Thymus (tissue), 11 donors: ENCODE results near the gene TCF7L1. TPM values are rescaled to one million over a fixed set of nuclear protein-coding genes. Genes with fewer than 3 reads are reported as not detected.

ENCODE experiments used
- DNase-seq, 9 donors: peaks; one replicate each; pipeline ENCODE4 v3.0.0-alpha.2; 2013; ENCODE audit warnings: low spot score in 9 of 9, low read depth in 6 of 9, missing footprints in 1 of 9
- H3K27ac ChIP-seq, 2 donors: one replicate each; pipeline ENCODE4 v1.5.1; 2013; ENCODE audit warnings: control low read depth in 1 of 2, low read depth in 1 of 2, low read length in 1 of 2, mild to moderate bottlenecking in 1 of 2, moderate library complexity in 1 of 2
- H3K27me3 ChIP-seq, 2 donors: one replicate each; pipeline ENCODE4 v1.5.1; 2013; ENCODE audit warnings: low read length in 1 of 2; ENCODE audit not compliant: control insufficient read depth in 2 of 2, insufficient read depth in 1 of 2
- H3K36me3 ChIP-seq, 2 donors: one replicate each; pipeline ENCODE4 v1.5.1; 2013; ENCODE audit warnings: low read length in 1 of 2, mild to moderate bottlenecking in 1 of 2, moderate library complexity in 1 of 2; ENCODE audit not compliant: control insufficient read depth in 2 of 2, insufficient read depth in 2 of 2
- H3K4me1 ChIP-seq, 2 donors: one replicate each; pipeline ENCODE4 v1.5.1; 2013; ENCODE audit warnings: low read length in 2 of 2; ENCODE audit not compliant: control insufficient read depth in 2 of 2, insufficient read depth in 2 of 2
- H3K4me3 ChIP-seq, 2 donors: one replicate each; pipeline ENCODE4 v1.5.1; 2013; ENCODE audit warnings: low read length in 2 of 2, control low read depth in 1 of 2, mild to moderate bottlenecking in 1 of 2
- H3K9me3 ChIP-seq, 2 donors: one replicate each; pipeline ENCODE4 v1.5.1; 2013; ENCODE audit warnings: low read length in 1 of 2, mild to moderate bottlenecking in 1 of 2; ENCODE audit not compliant: control insufficient read depth in 2 of 2, insufficient read depth in 1 of 2
- WGBS: extraction: QIAGEN DNeasy Blood & Tissue Kit; methylation state at CpG from one replicate; pipeline ENCODE4 v1.1.7; 2013; 5-methylcytosine and 5-hydroxymethylcytosine counted together
- polyA plus RNA-seq: library from polyadenylated mRNA; stranded (reverse); fragments of 200-250 nt; gene quantifications from one replicate; pipeline ENCODE4 v1.2.3, GENCODE V29; 2013
- total RNA-seq: library from RNA; stranded (reverse); fragments of 120-200 nt; gene quantifications from one replicate; pipeline ENCODE4 v1.2.4, GENCODE V29; 2013
- donor health status: healthy.

TCF7L1 gene
- total and polyA plus RNA-seq, 2 donors, result 0.90 to 6.6 TPM

DNA sequence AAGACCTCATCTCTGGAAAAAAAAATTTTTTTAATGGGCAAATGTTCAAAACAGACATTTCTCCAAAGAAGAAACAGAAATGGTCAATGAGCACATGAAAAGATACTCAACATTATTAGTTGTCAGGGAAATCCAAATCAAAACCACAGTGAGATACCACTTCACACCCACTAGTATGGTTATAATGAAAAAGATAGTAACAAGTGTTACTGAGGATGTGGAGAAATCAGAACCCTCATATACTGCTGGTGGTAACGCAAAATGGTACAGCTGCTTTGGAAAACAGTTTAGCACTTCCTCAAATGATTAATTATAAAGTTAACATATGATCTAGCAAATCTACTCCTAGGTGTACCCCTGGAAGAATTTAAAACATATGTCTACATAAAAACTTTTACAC is 29.0 kb upstream of the TCF7L1 start:
- Histone ChIP-seq H3K27me3 (no peaks in the 10 kb centered on the region), H3K36me3 (no peaks in the 10 kb centered on the region), H3K4me1 (no peaks in the 10 kb centered on the region), H3K27ac (no peak overlapping the region), H3K4me3 (no peak overlapping the region), H3K9me3 (no peaks in the 10 kb centered on the region)
- DNase-seq, result no peak
- 84% methylated on average over 1 of the region's 1 CpG for whole genome bisulfite sequencing

DNA sequence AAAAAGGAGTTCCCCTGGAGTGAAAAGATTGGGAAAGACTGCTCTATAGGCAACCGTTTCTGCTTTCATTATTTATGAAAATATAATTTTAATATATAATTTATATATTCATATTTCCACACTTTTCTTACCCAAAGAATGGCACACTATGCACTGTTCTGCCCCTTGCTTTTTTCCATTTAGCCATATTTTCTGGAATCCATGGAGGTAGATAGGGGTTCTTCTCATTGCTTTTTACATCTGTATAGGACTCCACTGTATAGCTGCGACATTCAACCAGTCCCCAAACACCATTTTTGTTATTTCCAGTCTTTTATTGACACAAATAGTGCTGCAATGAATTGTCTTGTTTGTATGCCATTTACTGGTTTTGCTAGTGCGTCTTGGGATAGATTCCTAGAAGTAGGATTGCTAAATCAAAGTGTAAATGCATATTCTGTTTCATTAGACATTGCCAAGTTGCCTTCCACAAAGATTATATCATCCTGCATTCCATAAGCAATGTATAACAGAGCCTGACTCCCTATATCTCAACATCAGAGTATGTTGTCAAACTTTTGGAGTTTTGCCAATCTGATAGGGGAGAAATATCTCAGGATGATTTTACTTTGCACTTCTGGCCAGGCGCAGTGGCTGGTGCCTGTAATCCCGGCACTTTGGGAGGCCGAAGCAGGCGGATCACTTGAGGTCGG is 26.6 kb upstream of the TCF7L1 start:
- no peak overlapping the region for H3K4me3 ChIP-seq
- no peaks in the 10 kb centered on the region for H3K4me1 ChIP-seq
- H3K36me3 ChIP-seq, result no peaks in the 10 kb centered on the region
- no peak overlapping the region for H3K27ac ChIP-seq
- DNase-seq, result no peak
- no peaks in the 10 kb centered on the region for H3K27me3 ChIP-seq
- 91% methylated on average over 8 of the region's 8 CpGs for WGBS
- no peaks in the 10 kb centered on the region for H3K9me3 ChIP-seq

DNA sequence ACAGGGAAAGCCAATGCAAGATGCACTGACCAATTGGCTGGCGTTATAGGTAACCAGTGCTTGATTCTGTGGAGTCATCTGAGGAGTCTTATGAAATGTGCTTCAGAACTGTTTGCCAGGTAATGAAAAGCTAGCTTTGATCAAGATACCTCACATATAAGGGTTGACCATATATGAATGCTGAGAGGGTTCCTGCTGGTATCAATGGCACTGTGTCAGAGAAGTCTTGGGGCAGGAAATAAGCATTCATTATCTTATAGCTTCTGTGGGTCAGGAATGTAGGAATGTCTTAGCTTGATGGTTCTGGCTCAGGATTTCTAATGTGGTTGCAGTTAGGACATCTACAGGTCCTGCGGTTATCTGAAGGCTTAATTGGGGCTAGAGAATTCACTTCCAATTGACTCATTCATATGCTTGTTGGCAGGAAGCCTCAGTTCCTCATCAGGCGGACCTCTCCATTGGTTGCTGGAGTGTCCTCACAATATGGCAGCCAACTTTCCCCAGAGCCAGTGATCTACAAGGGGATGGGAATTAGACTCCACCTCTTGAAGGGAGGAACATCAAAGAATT is 22.1 kb upstream of the TCF7L1 start:
- no peak overlapping the region for H3K4me3 ChIP-seq
- DNase-seq, result no peak
- no peaks in the 10 kb centered on the region for H3K4me1 ChIP-seq
- H3K36me3 ChIP-seq, result no peaks in the 10 kb centered on the region
- H3K9me3 ChIP-seq, result no peaks in the 10 kb centered on the region
- no peaks in the 10 kb centered on the region for H3K27me3 ChIP-seq
- 95% methylated on average over 3 of the region's 3 CpGs for WGBS
- no peak overlapping the region for H3K27ac ChIP-seq

DNA sequence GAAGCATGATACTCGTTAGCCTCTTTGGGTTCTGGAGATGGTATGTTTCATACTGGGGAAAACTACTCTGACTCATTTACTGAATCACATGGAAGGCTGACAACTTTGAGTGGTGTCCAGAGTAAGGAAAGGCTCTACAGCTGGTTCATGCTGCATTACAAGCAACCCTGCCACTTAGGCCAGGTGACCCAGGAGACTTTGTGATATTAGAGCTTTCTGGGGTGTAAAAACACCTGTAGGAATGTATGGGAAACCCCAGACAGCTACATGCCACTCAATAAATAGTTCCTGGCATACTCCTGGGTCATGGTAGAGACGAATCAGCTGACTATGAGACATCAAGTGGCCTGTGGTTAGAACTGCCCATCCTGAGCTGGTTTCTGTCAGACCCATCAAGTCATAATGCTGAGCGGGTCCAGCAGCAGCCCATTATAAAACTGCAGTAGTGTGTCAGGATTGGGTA is 21.3 kb upstream of the TCF7L1 start:
- Histone ChIP-seq H3K36me3 (no peaks in the 10 kb centered on the region), H3K27ac (no peak overlapping the region), H3K27me3 (no peaks in the 10 kb centered on the region), H3K4me1 (no peaks in the 10 kb centered on the region), H3K9me3 (no peaks in the 10 kb centered on the region), H3K4me3 (no peak overlapping the region)
- WGBS, result 95% methylated on average over 3 of the region's 3 CpGs
- DNase-seq, result no peak

DNA sequence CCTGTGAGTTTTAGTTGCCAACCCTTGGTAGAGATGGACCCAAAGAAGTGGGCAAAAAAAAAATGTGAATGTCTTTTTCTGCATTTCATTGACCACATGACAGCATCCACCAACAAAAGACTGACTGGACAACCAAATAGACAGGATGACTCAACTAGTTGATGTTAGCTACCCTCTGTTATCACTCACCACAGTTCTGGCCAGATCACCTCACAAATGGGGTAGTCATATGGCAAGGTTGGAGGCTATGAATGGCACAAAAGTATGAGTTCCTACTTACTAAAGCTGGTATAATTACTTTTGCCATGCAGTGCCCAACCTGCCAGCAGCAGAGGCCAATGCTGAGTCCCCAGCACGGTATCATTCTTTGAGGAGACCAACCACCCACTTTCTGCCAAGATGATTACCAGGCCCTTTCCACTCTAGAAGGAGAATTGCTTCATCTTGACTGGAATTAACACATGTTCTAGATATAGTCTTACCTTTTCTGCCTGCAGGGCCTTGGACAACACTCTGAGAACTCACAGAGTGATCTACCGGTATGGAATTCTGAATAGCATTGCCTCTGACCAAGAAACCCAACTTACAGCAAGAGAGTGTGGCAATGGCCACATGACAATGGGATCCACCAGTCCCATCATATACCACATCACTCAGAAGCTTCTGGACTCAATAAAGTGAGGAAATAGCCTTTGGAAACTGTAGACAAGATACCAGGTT is 20.1 kb upstream of the TCF7L1 start:
- no peak overlapping the region for H3K4me3 ChIP-seq
- WGBS, result 46% methylated on average over 2 of the region's 2 CpGs
- no peaks in the 10 kb centered on the region for H3K36me3 ChIP-seq
- no peaks in the 10 kb centered on the region for H3K9me3 ChIP-seq
- DNase-seq, result no peak
- no peaks in the 10 kb centered on the region for H3K27me3 ChIP-seq
- H3K4me1 ChIP-seq, result no peaks in the 10 kb centered on the region
- H3K27ac ChIP-seq, result no peak overlapping the region

DNA sequence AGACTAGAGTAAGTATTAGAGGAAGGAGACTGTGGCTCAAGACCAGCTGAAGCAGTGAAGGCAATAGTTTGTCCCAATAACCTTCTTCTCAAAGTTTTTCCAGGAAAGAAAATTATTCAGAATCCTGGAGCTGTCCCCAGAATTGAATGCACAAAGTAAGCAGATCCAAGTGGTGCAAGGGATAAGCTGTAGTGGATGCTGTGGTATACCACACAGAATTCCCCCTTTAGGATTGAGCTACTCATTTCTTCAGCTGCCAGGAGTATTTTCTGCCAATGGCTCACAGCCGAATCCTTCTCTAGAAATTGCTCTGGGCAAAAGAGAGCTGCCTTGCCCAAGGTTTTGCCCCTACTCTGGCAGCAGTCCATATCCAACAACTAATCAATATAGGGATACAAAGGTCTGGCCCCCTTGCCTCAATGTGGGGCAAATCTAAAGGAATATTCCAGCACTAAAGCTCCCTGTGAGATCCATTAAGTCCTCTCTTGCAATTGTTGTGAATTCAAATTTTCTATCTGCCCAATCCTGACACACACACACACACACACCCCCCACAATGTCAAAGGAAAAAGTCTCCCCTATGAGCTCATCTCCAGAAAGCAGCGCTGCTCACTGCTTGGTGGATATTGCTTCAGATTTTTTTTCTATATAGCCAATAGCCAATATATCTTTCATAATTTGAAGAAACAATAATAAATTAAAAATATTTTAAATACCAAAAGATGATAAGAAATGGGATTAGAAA is 18.4 kb upstream of the TCF7L1 start:
- no peak overlapping the region for H3K4me3 ChIP-seq
- DNase-seq, result no peak
- H3K27ac ChIP-seq, result no peak overlapping the region
- H3K4me1 ChIP-seq, result no peaks in the 10 kb centered on the region
- H3K36me3 ChIP-seq, result no peaks in the 10 kb centered on the region
- 97% methylated on average over 2 of the region's 2 CpGs for WGBS
- H3K9me3 ChIP-seq, result no peaks in the 10 kb centered on the region
- peaks cover 0 to under 1% of the 10 kb centered on the region in 2 donors for H3K27me3 ChIP-seq

DNA sequence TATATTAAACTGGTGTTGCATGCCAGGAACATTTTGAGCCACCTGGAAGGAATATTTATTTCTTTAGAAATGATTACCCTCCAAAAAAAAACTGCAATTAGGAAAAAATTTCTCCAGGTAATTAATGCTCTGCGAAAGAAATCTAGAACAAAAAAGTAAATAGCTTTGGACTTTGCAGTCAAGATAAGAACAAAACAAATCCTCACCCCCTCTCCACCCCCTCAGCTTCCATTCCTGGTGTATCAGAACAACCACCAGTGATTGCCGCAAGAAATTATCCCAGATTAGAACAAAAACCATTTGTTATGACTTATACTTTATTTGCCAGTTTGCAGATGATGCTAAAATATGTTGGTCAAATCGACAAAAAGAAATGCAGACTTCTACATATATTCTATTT is 17.0 kb upstream of the TCF7L1 start:
- no peak for DNase-seq
- Histone ChIP-seq H3K27ac (no peak overlapping the region), H3K4me3 (no peak overlapping the region), H3K9me3 (no peaks in the 10 kb centered on the region), H3K27me3 (peaks cover 0 to 2% of the 10 kb centered on the region in 2 donors), H3K4me1 (no peaks in the 10 kb centered on the region), H3K36me3 (no peaks in the 10 kb centered on the region)
- 94% methylated on average over 3 of the region's 3 CpGs for WGBS

DNA sequence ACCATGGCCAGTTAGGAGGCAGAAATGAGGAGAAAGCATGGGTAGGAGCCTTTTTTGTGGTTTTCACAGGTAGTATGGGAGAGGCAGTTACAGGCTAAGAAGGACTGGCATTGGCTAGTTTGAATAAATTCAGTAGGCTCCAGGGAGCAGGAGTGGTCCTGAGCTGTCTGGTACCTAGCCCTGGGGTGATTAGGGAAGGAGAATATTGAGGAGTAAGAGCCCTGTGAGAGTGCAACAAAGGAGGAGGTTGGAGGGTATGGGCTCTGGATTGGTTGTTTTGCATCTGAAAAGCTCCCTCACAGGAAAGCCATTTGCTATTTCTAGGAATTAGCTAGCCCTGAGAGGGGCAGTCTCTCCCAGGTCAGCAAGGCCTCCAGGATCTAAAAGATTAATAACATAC is 13.3 kb upstream of the TCF7L1 start:
- Histone ChIP-seq H3K27ac (no peak overlapping the region), H3K36me3 (no peaks in the 10 kb centered on the region), H3K27me3 (peaks cover 0 to 2% of the 10 kb centered on the region in 2 donors), H3K9me3 (no peaks in the 10 kb centered on the region), H3K4me3 (no peak overlapping the region), H3K4me1 (no peaks in the 10 kb centered on the region)
- DNase-seq, result no peak

DNA sequence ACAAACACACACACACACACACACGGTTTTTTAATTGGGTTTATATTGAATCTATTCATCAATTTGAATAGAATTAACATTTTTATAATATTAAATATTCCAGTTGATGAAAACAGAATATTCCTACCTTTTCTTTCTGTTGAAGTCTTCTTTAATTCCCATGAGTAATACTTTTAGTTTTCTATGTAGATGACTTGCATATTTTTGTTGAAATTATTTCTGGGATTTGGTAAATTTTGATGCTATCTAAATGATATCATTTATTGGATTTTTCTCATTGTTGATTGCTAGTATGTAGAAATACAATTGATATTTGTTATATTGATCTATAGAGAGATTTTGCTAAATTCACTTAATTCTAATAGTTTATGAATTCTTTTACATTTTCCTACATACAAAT is 12.8 kb upstream of the TCF7L1 start:
- no peak for DNase-seq
- Histone ChIP-seq H3K9me3 (no peaks in the 10 kb centered on the region), H3K27me3 (peaks cover 0 to 2% of the 10 kb centered on the region in 2 donors), H3K27ac (no peak overlapping the region), H3K4me3 (no peak overlapping the region), H3K36me3 (no peaks in the 10 kb centered on the region), H3K4me1 (no peaks in the 10 kb centered on the region)
- WGBS, result 79% methylated on average over 1 of the region's 1 CpG
